ENCODE results near the gene SPRY1.

DNA sequence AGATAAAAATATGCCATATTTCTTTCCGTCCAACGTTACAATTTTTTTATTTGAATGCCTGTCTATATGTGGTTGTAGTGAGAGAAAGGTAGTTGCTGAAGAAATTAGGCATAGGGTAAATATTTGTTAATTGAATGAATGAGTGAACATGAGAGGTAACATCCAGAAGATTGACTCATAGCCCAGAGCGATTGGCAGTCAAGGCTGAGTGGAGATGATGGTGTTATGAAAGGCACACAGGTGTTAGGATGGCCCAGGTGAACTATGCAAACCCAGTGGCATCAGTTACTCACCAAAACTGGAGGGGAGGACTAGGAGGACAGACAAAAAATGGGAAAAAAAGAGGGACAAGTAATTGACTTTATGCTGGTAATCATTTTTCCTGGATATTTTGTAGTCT is 31.7 kb upstream of the SPRY1 start:
- TF ChIP-seq GATA3 (IDR thresholded peaks at IDR 0.05; ENCODE audit: low read depth, low read length) (no peak), GATA2 (IDR thresholded peaks at IDR 0.05; ENCODE audit: low read depth, low read length) (no peak)

All from SH-SY5Y (cell line).